ENCODE results near the gene VAMP4.

The VAMP4 gene

DNA sequence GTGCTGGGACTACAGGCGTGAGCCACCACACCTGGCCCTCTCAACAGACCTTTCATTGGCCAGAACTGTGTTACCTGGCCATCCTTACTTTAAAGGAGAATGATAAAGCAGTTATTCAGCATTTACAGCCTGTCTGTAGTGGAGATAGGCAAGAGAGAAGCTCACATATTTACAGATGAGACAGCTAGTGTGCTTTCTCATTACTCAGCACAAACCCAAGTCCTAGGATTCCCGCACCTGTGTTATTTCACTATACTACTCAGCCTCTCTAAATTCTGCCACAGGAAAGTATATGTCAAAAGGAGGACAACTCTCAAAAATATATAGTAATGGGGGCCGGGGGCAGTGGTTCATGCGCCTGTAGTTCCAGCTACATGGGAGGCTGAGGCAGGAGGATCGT lies 73.5 kb downstream of the VAMP4 start:
- TF ChIP-seq TCF4 (CRISPR knock-in tag; IDR thresholded peaks at IDR 0.05; ENCODE audit: borderline replicate concordance) (no peak), CSDC2 (CRISPR knock-in tag; IDR thresholded peaks at IDR 0.05) (no peak), ARNTL (CRISPR knock-in tag; IDR thresholded peaks at IDR 0.05; ENCODE audit: borderline replicate concordance, low read depth) (no peak), BACH2 (CRISPR knock-in tag; IDR thresholded peaks at IDR 0.05; ENCODE audit: borderline replicate concordance) (no peak), PPARA (CRISPR knock-in tag; IDR thresholded peaks at IDR 0.05; ENCODE audit: borderline replicate concordance) (no peak), ISL1 (CRISPR knock-in tag; IDR thresholded peaks at IDR 0.05) (no peak), GLIS3 (CRISPR knock-in tag; IDR thresholded peaks at IDR 0.05) (no peak), ZNF70 (CRISPR knock-in tag; IDR thresholded peaks at IDR 0.05) (no peak), RARB (CRISPR knock-in tag; IDR thresholded peaks at IDR 0.05) (no peak), TOX (CRISPR knock-in tag; IDR thresholded peaks at IDR 0.05; ENCODE audit: borderline replicate concordance) (no peak), ESRRG (CRISPR knock-in tag; IDR thresholded peaks at IDR 0.05) (no peak), ZFP3 (CRISPR knock-in tag; IDR thresholded peaks at IDR 0.05) (no peak)
- TF ChIP-seq, protein P1, sequence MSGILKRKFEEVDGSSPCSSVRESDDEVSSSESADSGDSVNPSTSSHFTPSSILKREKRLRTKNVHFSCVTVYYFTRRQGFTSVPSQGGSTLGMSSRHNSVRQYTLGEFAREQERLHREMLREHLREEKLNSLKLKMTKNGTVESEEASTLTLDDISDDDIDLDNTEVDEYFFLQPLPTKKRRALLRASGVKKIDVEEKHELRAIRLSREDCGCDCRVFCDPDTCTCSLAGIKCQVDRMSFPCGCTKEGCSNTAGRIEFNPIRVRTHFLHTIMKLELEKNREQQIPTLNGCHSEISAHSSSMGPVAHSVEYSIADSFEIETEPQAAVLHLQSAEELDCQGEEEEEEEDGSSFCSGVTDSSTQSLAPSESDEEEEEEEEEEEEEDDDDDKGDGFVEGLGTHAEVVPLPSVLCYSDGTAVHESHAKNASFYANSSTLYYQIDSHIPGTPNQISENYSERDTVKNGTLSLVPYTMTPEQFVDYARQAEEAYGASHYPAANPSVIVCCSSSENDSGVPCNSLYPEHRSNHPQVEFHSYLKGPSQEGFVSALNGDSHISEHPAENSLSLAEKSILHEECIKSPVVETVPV (CRISPR knock-in tag; IDR thresholded peaks at IDR 0.05) = no peak
- TF ChIP-seq, protein P2, sequence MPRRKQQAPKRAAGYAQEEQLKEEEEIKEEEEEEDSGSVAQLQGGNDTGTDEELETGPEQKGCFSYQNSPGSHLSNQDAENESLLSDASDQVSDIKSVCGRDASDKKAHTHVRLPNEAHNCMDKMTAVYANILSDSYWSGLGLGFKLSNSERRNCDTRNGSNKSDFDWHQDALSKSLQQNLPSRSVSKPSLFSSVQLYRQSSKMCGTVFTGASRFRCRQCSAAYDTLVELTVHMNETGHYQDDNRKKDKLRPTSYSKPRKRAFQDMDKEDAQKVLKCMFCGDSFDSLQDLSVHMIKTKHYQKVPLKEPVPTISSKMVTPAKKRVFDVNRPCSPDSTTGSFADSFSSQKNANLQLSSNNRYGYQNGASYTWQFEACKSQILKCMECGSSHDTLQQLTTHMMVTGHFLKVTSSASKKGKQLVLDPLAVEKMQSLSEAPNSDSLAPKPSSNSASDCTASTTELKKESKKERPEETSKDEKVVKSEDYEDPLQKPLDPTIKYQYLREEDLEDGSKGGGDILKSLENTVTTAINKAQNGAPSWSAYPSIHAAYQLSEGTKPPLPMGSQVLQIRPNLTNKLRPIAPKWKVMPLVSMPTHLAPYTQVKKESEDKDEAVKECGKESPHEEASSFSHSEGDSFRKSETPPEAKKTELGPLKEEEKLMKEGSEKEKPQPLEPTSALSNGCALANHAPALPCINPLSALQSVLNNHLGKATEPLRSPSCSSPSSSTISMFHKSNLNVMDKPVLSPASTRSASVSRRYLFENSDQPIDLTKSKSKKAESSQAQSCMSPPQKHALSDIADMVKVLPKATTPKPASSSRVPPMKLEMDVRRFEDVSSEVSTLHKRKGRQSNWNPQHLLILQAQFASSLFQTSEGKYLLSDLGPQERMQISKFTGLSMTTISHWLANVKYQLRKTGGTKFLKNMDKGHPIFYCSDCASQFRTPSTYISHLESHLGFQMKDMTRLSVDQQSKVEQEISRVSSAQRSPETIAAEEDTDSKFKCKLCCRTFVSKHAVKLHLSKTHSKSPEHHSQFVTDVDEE (CRISPR knock-in tag; IDR thresholded peaks at IDR 0.05) = no peak
- TF ChIP-seq, protein P3, sequence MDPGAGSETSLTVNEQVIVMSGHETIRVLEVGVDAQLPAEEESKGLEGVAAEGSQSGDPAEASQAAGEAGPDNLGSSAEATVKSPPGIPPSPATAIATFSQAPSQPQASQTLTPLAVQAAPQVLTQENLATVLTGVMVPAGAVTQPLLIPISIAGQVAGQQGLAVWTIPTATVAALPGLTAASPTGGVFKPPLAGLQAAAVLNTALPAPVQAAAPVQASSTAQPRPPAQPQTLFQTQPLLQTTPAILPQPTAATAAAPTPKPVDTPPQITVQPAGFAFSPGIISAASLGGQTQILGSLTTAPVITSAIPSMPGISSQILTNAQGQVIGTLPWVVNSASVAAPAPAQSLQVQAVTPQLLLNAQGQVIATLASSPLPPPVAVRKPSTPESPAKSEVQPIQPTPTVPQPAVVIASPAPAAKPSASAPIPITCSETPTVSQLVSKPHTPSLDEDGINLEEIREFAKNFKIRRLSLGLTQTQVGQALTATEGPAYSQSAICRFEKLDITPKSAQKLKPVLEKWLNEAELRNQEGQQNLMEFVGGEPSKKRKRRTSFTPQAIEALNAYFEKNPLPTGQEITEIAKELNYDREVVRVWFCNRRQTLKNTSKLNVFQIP (CRISPR knock-in tag; IDR thresholded peaks at IDR 0.05; ENCODE audit: borderline replicate concordance, low read depth) = no peak
- ATAC-seq = no peak

DNA sequence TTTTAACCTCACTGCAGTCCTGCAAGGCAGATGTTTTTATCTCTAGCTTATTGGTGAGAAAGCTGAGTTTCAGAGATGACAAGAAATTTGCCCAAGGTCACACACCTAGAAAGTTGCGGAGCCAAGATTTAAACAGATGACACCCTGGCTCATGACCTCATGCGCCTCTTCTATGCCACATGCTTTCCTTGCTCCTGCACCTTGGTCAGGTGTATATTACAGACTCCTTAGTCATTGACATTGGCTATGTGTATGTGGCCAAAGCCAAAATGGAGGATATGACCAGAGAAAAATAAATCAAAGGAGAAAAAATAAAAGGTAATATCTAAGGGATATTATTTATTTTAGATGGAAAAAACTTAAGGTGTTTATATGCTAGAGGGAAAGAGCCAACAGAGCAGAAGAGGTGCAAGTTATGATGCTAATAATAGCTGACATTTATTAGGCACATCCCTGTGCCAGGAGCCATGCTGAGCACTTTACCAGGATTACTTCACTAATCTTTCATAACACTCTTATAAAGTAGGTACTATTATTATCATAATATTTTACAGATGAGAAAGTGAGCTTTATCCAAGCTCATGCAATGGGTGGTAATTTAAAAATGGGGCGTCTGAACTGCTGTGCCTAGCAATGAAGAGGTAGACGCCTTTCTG lies 75.6 kb downstream of the VAMP4 start:
- no peak for ATAC-seq
- TF ChIP-seq ZC3H10 (CRISPR knock-in tag; IDR thresholded peaks at IDR 0.05) (no peak), ZNF565 (CRISPR knock-in tag; conservative IDR thresholded peaks at IDR 0.05; ENCODE audit: low read depth) (no peak), ZNF8 (CRISPR knock-in tag; IDR thresholded peaks at IDR 0.05) (no peak), GLIS3 (CRISPR knock-in tag; IDR thresholded peaks at IDR 0.05) (no peak), ESRRG (CRISPR knock-in tag; IDR thresholded peaks at IDR 0.05) (no peak), TCF4 (CRISPR knock-in tag; IDR thresholded peaks at IDR 0.05; ENCODE audit: borderline replicate concordance) (no peak), PPARA (CRISPR knock-in tag; IDR thresholded peaks at IDR 0.05; ENCODE audit: borderline replicate concordance) (no peak), TOX (CRISPR knock-in tag; IDR thresholded peaks at IDR 0.05; ENCODE audit: borderline replicate concordance) (no peak), ZNF70 (CRISPR knock-in tag; IDR thresholded peaks at IDR 0.05) (no peak), ARNTL (CRISPR knock-in tag; IDR thresholded peaks at IDR 0.05; ENCODE audit: borderline replicate concordance, low read depth) (no peak), OSR1 (CRISPR knock-in tag; IDR thresholded peaks at IDR 0.05) (no peak), SNAI2 (CRISPR knock-in tag; IDR thresholded peaks at IDR 0.05) (no peak), BACH2 (CRISPR knock-in tag; IDR thresholded peaks at IDR 0.05; ENCODE audit: borderline replicate concordance) (no peak), ZFP30 (CRISPR knock-in tag; IDR thresholded peaks at IDR 0.05) (no peak)
- TF ChIP-seq, protein P4, sequence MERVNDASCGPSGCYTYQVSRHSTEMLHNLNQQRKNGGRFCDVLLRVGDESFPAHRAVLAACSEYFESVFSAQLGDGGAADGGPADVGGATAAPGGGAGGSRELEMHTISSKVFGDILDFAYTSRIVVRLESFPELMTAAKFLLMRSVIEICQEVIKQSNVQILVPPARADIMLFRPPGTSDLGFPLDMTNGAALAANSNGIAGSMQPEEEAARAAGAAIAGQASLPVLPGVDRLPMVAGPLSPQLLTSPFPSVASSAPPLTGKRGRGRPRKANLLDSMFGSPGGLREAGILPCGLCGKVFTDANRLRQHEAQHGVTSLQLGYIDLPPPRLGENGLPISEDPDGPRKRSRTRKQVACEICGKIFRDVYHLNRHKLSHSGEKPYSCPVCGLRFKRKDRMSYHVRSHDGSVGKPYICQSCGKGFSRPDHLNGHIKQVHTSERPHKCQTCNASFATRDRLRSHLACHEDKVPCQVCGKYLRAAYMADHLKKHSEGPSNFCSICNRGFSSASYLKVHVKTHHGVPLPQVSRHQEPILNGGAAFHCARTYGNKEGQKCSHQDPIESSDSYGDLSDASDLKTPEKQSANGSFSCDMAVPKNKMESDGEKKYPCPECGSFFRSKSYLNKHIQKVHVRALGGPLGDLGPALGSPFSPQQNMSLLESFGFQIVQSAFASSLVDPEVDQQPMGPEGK (CRISPR knock-in tag; IDR thresholded peaks at IDR 0.05; ENCODE audit: borderline replicate concordance) = no peak
- TF ChIP-seq, protein P2 (CRISPR knock-in tag; IDR thresholded peaks at IDR 0.05) = no peak
- TF ChIP-seq, protein P5, sequence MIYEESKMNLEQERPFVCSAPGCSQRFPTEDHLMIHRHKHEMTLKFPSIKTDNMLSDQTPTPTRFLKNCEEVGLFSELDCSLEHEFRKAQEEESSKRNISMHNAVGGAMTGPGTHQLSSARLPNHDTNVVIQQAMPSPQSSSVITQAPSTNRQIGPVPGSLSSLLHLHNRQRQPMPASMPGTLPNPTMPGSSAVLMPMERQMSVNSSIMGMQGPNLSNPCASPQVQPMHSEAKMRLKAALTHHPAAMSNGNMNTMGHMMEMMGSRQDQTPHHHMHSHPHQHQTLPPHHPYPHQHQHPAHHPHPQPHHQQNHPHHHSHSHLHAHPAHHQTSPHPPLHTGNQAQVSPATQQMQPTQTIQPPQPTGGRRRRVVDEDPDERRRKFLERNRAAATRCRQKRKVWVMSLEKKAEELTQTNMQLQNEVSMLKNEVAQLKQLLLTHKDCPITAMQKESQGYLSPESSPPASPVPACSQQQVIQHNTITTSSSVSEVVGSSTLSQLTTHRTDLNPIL (CRISPR knock-in tag; IDR thresholded peaks at IDR 0.05; ENCODE audit: low read depth) = no peak
- TF ChIP-seq, protein P1 (CRISPR knock-in tag; IDR thresholded peaks at IDR 0.05) = no peak
- TF ChIP-seq, protein P3 (CRISPR knock-in tag; IDR thresholded peaks at IDR 0.05; ENCODE audit: borderline replicate concordance, low read depth) = no peak
